Suprapubic skin (tissue), 3 donors: Measurements from ENCODE around the gene GSG1L2.

ENCODE experiments used
- CTCF ChIP-seq, 2 donors: fragments of 200-600 bp in 1 of 2; fragments of 450-650 bp in 1 of 2; sonication (generic) in 1 of 2; IDR thresholded peaks; one replicate each; pipeline ENCODE4 v1.5.1; 2016 to 2019; ENCODE audit warnings: antibody characterized with exemption in 2 of 2, mild to moderate bottlenecking in 1 of 2, moderate library complexity in 1 of 2
- POLR2A ChIP-seq, 2 donors: fragments of 450-650 bp; IDR thresholded peaks; one replicate each; pipeline ENCODE4 v1.6.1; 2017; ENCODE audit warnings: antibody characterized with exemption in 2 of 2, mild to moderate bottlenecking in 2 of 2, moderate library complexity in 2 of 2

- TF ChIP-seq CTCF (IDR thresholded peaks at IDR 0.05) (no peak), POLR2A (IDR thresholded peaks at IDR 0.05) (no peak)
Measured at GRCh38 chr17:9818760-9819159, 3.1 kb downstream of the GSG1L2 start.
